Measurements from ENCODE around the gene ATOH7.
A peak's percentile ranks its signal among the peaks of the same experiment; 100 is the strongest.
"Not testable (repeated sequence)": the region's sequence is repeated elsewhere in the genome, so short reads cannot be mapped to it uniquely, and the experiment has no call there.

Gene ATOH7

DNA sequence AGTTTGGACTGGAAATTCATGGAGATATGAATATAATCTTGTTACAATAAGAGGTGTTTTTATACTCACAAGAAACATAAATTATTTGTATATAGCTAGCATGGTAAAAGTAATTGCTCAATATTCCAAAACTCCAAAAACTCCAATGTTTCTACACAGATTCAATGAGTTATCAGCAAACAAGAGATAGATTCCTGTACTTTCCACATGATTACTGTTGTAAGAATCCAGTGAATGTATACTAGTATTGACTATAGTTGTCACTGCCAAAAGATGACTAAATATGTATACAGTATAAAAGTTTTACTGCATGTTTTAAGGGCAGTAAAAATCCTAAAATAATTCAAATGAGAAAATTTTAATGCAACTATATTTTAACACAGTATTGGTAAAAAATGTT is 10.7 kb downstream of the ATOH7 start:
- TF ChIP-seq ZFX (IDR thresholded peaks at IDR 0.05) = no peak
- TF ChIP-seq, protein P1, sequence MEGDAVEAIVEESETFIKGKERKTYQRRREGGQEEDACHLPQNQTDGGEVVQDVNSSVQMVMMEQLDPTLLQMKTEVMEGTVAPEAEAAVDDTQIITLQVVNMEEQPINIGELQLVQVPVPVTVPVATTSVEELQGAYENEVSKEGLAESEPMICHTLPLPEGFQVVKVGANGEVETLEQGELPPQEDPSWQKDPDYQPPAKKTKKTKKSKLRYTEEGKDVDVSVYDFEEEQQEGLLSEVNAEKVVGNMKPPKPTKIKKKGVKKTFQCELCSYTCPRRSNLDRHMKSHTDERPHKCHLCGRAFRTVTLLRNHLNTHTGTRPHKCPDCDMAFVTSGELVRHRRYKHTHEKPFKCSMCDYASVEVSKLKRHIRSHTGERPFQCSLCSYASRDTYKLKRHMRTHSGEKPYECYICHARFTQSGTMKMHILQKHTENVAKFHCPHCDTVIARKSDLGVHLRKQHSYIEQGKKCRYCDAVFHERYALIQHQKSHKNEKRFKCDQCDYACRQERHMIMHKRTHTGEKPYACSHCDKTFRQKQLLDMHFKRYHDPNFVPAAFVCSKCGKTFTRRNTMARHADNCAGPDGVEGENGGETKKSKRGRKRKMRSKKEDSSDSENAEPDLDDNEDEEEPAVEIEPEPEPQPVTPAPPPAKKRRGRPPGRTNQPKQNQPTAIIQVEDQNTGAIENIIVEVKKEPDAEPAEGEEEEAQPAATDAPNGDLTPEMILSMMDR (conservative IDR thresholded peaks at IDR 0.05) = no peak
- H3K27ac ChIP-seq = no peak overlapping the region

DNA sequence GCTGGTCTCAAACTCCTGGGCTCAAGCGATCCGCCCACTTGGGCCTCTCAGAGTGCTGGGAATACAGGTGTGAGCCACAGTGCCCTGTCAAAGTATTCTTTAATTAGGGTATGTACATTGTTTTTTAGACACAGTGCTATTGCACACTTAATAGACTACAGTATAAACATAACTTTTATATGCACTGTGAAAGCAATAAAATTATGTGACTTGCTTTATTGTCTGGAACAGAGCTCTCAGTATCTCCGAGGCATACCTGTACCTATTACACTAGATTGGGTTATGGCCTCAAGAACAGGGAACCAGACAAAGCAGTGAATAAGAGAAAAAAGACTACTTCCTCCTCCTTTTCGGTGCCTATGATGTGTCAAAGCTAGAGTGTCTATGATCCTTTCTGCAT is 13.1 kb downstream of the ATOH7 start:
- peak overlapping the region; percentile 2; the same call in 1 of the 2 replicates for H3K27ac ChIP-seq
- TF ChIP-seq ZFX (IDR thresholded peaks at IDR 0.05) = no peak
- TF ChIP-seq, protein P1 (conservative IDR thresholded peaks at IDR 0.05) = no peak

DNA sequence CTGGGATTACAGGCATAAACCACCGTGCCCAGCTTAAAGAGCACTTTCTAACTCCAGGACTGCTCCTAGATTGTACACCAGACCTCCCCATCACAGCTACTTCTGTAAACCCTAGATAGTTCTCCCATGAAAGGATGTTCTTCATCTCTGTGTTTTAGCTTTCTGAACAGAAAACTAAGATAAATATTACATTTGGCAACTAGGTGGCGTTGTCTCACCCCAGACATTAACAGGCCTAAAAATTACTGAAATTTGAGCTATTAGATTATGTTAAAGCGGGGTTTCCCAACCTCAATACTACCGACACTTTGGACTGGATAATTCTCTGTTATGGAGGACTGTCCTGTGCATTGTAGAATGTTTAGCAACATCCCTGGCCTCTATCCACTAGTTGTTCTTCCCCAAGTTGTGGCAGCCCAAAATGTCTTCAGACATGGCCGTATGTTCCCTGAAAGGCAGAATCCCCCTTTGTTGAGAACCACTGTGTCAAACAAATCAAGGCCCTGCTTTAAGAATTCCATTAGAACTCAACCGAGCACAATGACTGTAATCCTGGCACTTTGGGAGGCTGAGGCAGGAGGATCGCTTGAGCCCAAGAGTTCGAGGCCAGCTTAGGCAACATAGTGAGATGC is 19.1 kb downstream of the ATOH7 start:
- no peak for TF ChIP-seq ZFX (IDR thresholded peaks at IDR 0.05)
- TF ChIP-seq, protein P1 (conservative IDR thresholded peaks at IDR 0.05) = peak; percentile 83
- H3K27ac ChIP-seq = no peak overlapping the region

DNA sequence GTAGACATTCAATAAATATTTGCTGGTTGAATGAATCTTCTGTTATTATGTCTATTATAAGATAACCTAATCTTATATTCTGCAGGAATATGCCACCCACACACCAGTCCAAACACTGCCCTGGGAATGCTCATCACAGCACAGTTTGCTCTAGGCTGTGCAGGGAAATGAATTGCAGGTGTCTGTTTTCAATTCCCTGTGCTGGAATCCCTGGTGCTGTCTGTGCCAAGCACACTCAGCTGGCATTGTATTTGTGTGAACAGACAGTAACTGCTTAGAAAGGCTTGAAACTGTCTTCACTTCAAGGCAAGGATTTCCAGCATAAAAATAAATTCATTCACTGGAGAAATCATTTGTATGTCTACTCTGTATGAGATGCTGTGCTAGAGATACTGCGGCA is 20.2 kb downstream of the ATOH7 start:
- TF ChIP-seq ZFX (IDR thresholded peaks at IDR 0.05) = no peak
- TF ChIP-seq, protein P1 (conservative IDR thresholded peaks at IDR 0.05) = no peak
- no peak overlapping the region for H3K27ac ChIP-seq

DNA sequence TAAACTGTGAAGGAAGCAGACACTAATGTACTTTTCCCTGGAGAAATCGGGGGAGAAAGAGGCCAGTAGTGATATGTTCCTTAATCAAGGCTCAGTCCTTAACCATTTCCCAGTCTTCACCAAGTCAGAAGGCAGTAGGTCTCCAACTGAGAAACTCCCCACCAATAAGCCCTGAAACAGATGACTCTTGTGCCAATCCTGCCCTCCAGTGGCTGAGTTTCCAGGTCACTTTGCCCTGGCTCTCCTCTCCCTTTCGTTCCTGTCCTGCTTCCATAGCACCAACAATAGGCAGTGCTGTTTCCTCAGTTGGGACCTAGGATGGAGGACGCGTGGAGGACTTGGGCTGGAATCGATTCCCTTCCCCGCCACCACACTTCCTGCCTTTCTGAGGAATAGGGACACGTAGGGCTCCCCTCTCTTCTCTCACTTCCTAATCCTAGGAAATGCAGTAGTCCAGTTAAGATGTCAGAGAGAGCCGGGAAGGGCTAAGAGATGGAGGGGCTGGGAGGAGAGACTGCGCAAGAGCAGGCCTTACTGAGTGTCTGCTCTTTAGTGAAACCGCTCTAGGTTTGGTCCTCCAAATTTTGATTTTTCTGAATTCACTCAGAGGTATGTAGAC is 23.4 kb downstream of the ATOH7 start:
- TF ChIP-seq, protein P1 (conservative IDR thresholded peaks at IDR 0.05) = peak; percentile 83
- no peak for TF ChIP-seq ZFX (IDR thresholded peaks at IDR 0.05)
- H3K27ac ChIP-seq = no peak overlapping the region

DNA sequence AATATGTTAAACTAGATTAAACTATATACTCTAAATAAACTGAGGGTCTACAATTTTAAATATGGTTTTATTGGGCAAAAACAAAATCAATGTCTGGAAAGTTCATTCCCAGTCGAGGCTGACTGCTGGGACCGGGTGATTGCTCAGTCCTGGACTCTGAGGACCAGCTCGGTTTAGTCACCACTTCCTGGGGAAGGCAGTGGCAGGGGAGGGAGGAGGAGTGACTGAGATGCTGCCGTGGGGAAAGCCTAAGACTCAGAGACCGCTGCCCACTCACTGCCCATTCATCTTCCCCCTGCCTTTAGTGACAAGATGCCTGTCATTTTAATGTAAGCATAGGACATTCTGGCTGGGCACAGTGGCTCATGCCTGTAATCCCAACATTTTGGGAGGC is 29.0 kb downstream of the ATOH7 start:
- no peak overlapping the region for H3K27ac ChIP-seq

DNA sequence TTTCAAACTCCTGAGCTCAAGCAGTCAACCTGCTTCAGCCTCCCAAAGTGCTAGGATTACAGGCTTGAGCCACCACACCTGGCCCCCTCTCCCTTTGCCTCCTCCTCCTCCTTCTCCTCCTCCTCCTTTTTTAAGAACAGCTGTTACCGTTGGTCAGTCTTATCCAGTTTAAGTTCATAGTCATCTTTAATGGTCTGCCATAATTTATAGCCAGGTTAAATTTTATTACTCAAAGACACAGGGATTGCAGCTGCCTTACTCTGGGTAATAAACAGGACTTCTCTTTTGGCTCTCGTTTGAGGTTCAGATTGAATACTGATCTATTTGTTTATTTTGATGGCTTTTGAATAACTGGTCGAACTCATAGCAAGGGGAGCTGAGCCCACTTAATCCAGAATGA is 35.2 kb downstream of the ATOH7 start:
- TF ChIP-seq ZFX (IDR thresholded peaks at IDR 0.05) = no peak
- TF ChIP-seq, protein P1 (conservative IDR thresholded peaks at IDR 0.05) = no peak
- H3K27ac ChIP-seq = no peak overlapping the region

More for the DNA sequence above, 29.0 kb downstream of the ATOH7 start:
- TF ChIP-seq ZFX (IDR thresholded peaks at IDR 0.05) = no peak
- TF ChIP-seq, protein P1 (conservative IDR thresholded peaks at IDR 0.05) = no peak

DNA sequence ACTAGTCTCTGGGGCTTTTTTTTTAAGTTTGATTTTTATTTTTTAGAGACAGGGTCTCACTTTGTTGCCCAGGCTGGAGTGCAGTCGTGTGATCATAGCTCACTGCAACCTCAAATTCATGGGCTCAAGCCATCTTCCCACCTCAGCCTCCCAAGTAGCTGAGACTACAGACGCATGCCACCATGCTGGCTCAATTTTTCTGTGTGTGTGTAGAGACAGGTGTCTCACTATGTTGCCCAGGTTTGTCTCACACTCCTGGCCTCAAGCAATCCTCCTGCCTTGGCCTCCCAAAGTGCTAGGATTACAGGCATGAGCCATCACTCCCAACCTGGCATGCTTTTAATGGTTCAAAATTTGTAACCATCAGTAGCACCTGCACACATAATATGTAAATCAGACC is 36.1 kb downstream of the ATOH7 start:
- H3K27ac ChIP-seq = not testable (repeated sequence)

All from C4-2B (cell line).